ENCODE data around the gene SYPL1. TPM values are rescaled to one million over a fixed set of nuclear protein-coding genes. Genes with fewer than 3 reads are reported as not detected.

SYPL1 gene
- total and polyA plus RNA-seq, 5 donors, result 72.2 to 86.9 (median 78.0) TPM

GRCh38 chr7:106092204-106092603 lies 19.9 kb downstream of the SYPL1 start:
- 90% methylated on average over 1 of the region's 1 CpG for WGBS
- no peak for ATAC-seq
- H3K27me3 ChIP-seq (ENCODE audit: control insufficient read depth, insufficient read depth), result no peaks in the 10 kb centered on the region

GRCh38 chr7:106089647-106090046 lies 22.5 kb downstream of the SYPL1 start:
- H3K9me3 ChIP-seq (ENCODE audit: control insufficient read depth, low read length), result no peaks in the 10 kb centered on the region
- no peak overlapping the region for H3K4me3 ChIP-seq (ENCODE audit: low read length)
- 80% methylated on average over 4 of the region's 4 CpGs for WGBS
- H3K27me3 ChIP-seq (ENCODE audit: control insufficient read depth, insufficient read depth), result no peaks in the 10 kb centered on the region
- intact Hi-C loops (cut with DNase I), result no loop called here
- no peak overlapping the region for H3K27ac ChIP-seq (ENCODE audit: low read length)
- ATAC-seq (no peak), DNase-seq (no peak)
- no peaks in the 10 kb centered on the region for H3K4me1 ChIP-seq (ENCODE audit: control insufficient read depth, insufficient read depth, low read length)

More at GRCh38 chr7:106092204-106092603, 19.9 kb downstream of the SYPL1 start:
- Histone ChIP-seq H3K4me1 (ENCODE audit: control insufficient read depth, insufficient read depth, low read length) (no peaks in the 10 kb centered on the region), H3K9me3 (ENCODE audit: control insufficient read depth, low read length) (no peaks in the 10 kb centered on the region), H3K4me3 (ENCODE audit: low read length) (no peak overlapping the region), H3K27ac (ENCODE audit: low read length) (no peak overlapping the region)
- no peak for DNase-seq
- intact Hi-C loops (cut with DNase I), result no loop called here

GRCh38 chr7:106088014-106088413 lies 24.1 kb downstream of the SYPL1 start:
- no peak for ATAC-seq
- WGBS, result 89% methylated on average over 1 of the region's 1 CpG
- H3K4me1 ChIP-seq (ENCODE audit: control insufficient read depth, insufficient read depth, low read length), result no peaks in the 10 kb centered on the region

GRCh38 chr7:106086062-106086461 lies 26.1 kb downstream of the SYPL1 start:
- intact Hi-C loops (cut with DNase I), result no loop called here
- no peaks in the 10 kb centered on the region for H3K9me3 ChIP-seq (ENCODE audit: control insufficient read depth, low read length)
- WGBS, result 95% methylated on average over 4 of the region's 4 CpGs

More at GRCh38 chr7:106088014-106088413, 24.1 kb downstream of the SYPL1 start:
- no peaks in the 10 kb centered on the region for H3K27me3 ChIP-seq (ENCODE audit: control insufficient read depth, insufficient read depth)
- intact Hi-C loops (cut with DNase I), result no loop called here
- no peak for DNase-seq
- no peaks in the 10 kb centered on the region for H3K9me3 ChIP-seq (ENCODE audit: control insufficient read depth, low read length)
- no peak overlapping the region for H3K4me3 ChIP-seq (ENCODE audit: low read length)
- H3K27ac ChIP-seq (ENCODE audit: low read length), result no peak overlapping the region

GRCh38 chr7:106085015-106085414 lies 27.1 kb downstream of the SYPL1 start:
- Histone ChIP-seq H3K27me3 (ENCODE audit: control insufficient read depth, insufficient read depth) (no peaks in the 10 kb centered on the region), H3K27ac (ENCODE audit: low read length) (no peak overlapping the region), H3K4me1 (ENCODE audit: control insufficient read depth, insufficient read depth, low read length) (peaks cover 1% of the 10 kb centered on the region), H3K9me3 (ENCODE audit: control insufficient read depth, low read length) (no peaks in the 10 kb centered on the region), H3K4me3 (ENCODE audit: low read length) (no peak overlapping the region)
- no peak for ATAC-seq
- intact Hi-C loops (cut with DNase I), result no loop called here
- DNase-seq, result no peak

More at GRCh38 chr7:106086062-106086461, 26.1 kb downstream of the SYPL1 start:
- no peak for DNase-seq
- H3K27ac ChIP-seq (ENCODE audit: low read length), result no peak overlapping the region
- no peak for ATAC-seq
- H3K4me3 ChIP-seq (ENCODE audit: low read length), result no peak overlapping the region
- no peaks in the 10 kb centered on the region for H3K4me1 ChIP-seq (ENCODE audit: control insufficient read depth, insufficient read depth, low read length)
- H3K27me3 ChIP-seq (ENCODE audit: control insufficient read depth, insufficient read depth), result no peaks in the 10 kb centered on the region

GRCh38 chr7:106083717-106084116 lies 28.4 kb downstream of the SYPL1 start:
- intact Hi-C loops (cut with DNase I), result no loop called here
- Histone ChIP-seq H3K27ac (ENCODE audit: low read length) (no peak overlapping the region), H3K4me3 (ENCODE audit: low read length) (no peak overlapping the region), H3K9me3 (ENCODE audit: control insufficient read depth, low read length) (no peaks in the 10 kb centered on the region), H3K4me1 (ENCODE audit: control insufficient read depth, insufficient read depth, low read length) (peaks cover 3% of the 10 kb centered on the region), H3K27me3 (ENCODE audit: control insufficient read depth, insufficient read depth) (no peaks in the 10 kb centered on the region)
- ATAC-seq (peak; percentile 26 to 76), DNase-seq (no peak)
- WGBS, result 78% methylated on average over 3 of the region's 3 CpGs

GRCh38 chr7:106082087-106082854 lies 29.8 kb downstream of the SYPL1 start:
- peaks cover 3% of the 10 kb centered on the region for H3K4me1 ChIP-seq (ENCODE audit: control insufficient read depth, insufficient read depth, low read length)
- H3K9me3 ChIP-seq (ENCODE audit: control insufficient read depth, low read length), result no peaks in the 10 kb centered on the region
- no peak overlapping the region for H3K4me3 ChIP-seq (ENCODE audit: low read length)
- ATAC-seq (no peak), DNase-seq (no peak)
- H3K27me3 ChIP-seq (ENCODE audit: control insufficient read depth, insufficient read depth), result no peaks in the 10 kb centered on the region
- 92% methylated on average over 18 of the region's 18 CpGs for WGBS
- H3K27ac ChIP-seq (ENCODE audit: low read length), result no peak overlapping the region
- intact Hi-C loops (cut with DNase I), result no loop called here

- Histone ChIP-seq H3K9me3 (ENCODE audit: control insufficient read depth, low read length) (no peaks in the 10 kb centered on the region), H3K4me1 (ENCODE audit: control insufficient read depth, insufficient read depth, low read length) (peaks cover 3% of the 10 kb centered on the region), H3K4me3 (ENCODE audit: low read length) (no peak overlapping the region), H3K27me3 (ENCODE audit: control insufficient read depth, insufficient read depth) (no peaks in the 10 kb centered on the region), H3K27ac (ENCODE audit: low read length) (no peak overlapping the region)
- WGBS, result 72% methylated on average over 6 of the region's 6 CpGs
- intact Hi-C loops (cut with DNase I), result no loop called here
- peak in 2 of 3 donors; percentile 54 to 58 for DNase-seq
- ATAC-seq, result peak; percentile 74 to 81
Observed at GRCh38 chr7:106080300-106080987, 31.7 kb downstream of the SYPL1 start.

- Histone ChIP-seq H3K27ac (ENCODE audit: low read length) (no peak overlapping the region), H3K4me1 (ENCODE audit: control insufficient read depth, insufficient read depth, low read length) (peaks cover 9% of the 10 kb centered on the region), H3K4me3 (ENCODE audit: low read length) (no peak overlapping the region), H3K9me3 (ENCODE audit: control insufficient read depth, low read length) (no peaks in the 10 kb centered on the region), H3K27me3 (ENCODE audit: control insufficient read depth, insufficient read depth) (no peaks in the 10 kb centered on the region)
- ATAC-seq (no peak), DNase-seq (no peak)
- intact Hi-C loops (cut with DNase I), result no loop called here
- 82% methylated on average over 2 of the region's 2 CpGs for WGBS
Observed at GRCh38 chr7:106076537-106076936, 35.6 kb downstream of the SYPL1 start.

- H3K4me1 ChIP-seq (ENCODE audit: control insufficient read depth, insufficient read depth, low read length), result peaks cover 9% of the 10 kb centered on the region
Observed at GRCh38 chr7:106075937-106076336, 36.2 kb downstream of the SYPL1 start.

GRCh38 chr7:106074257-106074656 lies 37.9 kb downstream of the SYPL1 start:
- Histone ChIP-seq H3K9me3 (ENCODE audit: control insufficient read depth, low read length) (no peaks in the 10 kb centered on the region), H3K4me3 (ENCODE audit: low read length) (no peak overlapping the region), H3K27ac (ENCODE audit: low read length) (no peak overlapping the region), H3K4me1 (ENCODE audit: control insufficient read depth, insufficient read depth, low read length) (peaks cover 14% of the 10 kb centered on the region), H3K27me3 (ENCODE audit: control insufficient read depth, insufficient read depth) (no peaks in the 10 kb centered on the region)
- DNase-seq, result no peak
- ATAC-seq, result peak in 1 of 2 donors; percentile 47
- 74% methylated on average over 9 of the region's 9 CpGs for WGBS
- intact Hi-C loops (cut with DNase I), result loop anchor here in 1 of 4 donors (5.0 kb wide), 1 partner anchor 38 kb away; the partner anchor contains the start of gene SYPL1

More at GRCh38 chr7:106075937-106076336, 36.2 kb downstream of the SYPL1 start:
- WGBS, result 26% methylated on average over 2 of the region's 2 CpGs
- no peak overlapping the region for H3K27ac ChIP-seq (ENCODE audit: low read length)
- no peaks in the 10 kb centered on the region for H3K27me3 ChIP-seq (ENCODE audit: control insufficient read depth, insufficient read depth)
- H3K4me3 ChIP-seq (ENCODE audit: low read length), result no peak overlapping the region
- intact Hi-C loops (cut with DNase I), result no loop called here
- ATAC-seq (no peak), DNase-seq (no peak)
- no peaks in the 10 kb centered on the region for H3K9me3 ChIP-seq (ENCODE audit: control insufficient read depth, low read length)

Data from right cardiac atrium (tissue), 5 donors.